Measurements from ENCODE around the gene MAP2K5.

The MAP2K5 gene

DNA sequence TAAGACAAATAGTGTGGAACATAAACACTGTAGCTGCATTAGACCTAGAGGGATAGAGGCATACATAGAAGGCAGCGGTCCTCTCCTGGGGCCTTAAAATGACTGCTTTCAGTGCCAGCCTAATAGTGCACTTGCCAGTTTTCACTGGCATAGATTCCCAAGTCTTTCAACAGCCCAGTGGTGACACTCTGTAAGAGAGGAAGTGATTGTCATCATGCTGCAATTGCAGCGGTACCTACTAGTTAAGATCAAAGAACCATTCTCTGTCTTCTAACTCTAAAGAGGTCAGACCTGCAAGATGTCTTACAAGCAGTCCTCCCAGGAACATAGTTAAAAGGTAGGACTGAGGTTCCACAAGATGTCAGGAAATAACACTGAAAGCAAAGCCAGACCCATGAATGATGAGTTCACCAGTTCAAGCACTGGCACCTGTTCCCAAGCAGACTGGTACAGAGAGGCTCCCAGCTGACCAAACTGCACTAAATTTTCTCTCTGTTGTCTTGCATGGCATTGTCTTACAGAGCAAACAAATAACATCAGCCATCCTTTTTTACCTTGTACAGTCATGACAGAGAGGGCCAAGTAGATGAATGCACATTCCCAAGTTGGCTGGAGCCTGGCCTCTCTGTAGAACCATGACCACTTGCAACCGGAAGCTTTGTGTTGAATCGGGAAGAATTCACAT lies 182.3 kb downstream of the MAP2K5 start:
- no peak overlapping the region for H4K5ac ChIP-seq (ENCODE audit: low read length)
- H3K4ac ChIP-seq (ENCODE audit: low read depth, low read length): no peak overlapping the region
- no peak overlapping the region for H3K27ac ChIP-seq (ENCODE audit: low read depth, low read length)
- WGBS (ENCODE audit: extremely low coverage, insufficient coverage, low lambda C conversion rate): no CpG with 5 or more reads among the region's 4 CpGs
- no peak overlapping the region for H3K56ac ChIP-seq (ENCODE audit: low read length)
- H2BK120ac ChIP-seq (ENCODE audit: low read depth, low read length): no peak overlapping the region
- H3K9ac ChIP-seq (ENCODE audit: low read length): no peak overlapping the region
- H3K79me1 ChIP-seq (ENCODE audit: low read length): no peaks in the 10 kb centered on the region
- no peak overlapping the region for H2BK15ac ChIP-seq (replicated peaks; ENCODE audit: low read depth)
- no peak overlapping the region for H3K18ac ChIP-seq (ENCODE audit: low read length)
- H3K79me2 ChIP-seq (ENCODE audit: control insufficient read depth, insufficient read depth, low read length): no peaks in the 10 kb centered on the region
- H3K4me1 ChIP-seq (ENCODE audit: control insufficient read depth, low read depth, low read length): no peaks in the 10 kb centered on the region
- H2AK5ac ChIP-seq (ENCODE audit: low read length): no peak overlapping the region
- no peak overlapping the region for H4K8ac ChIP-seq (ENCODE audit: low read depth, low read length)
- no peak for DNase-seq
- no peaks in the 10 kb centered on the region for H3K36me3 ChIP-seq (ENCODE audit: control insufficient read depth, insufficient read depth, low read length)
- H3K27me3 ChIP-seq (ENCODE audit: insufficient read depth, low read length, poor library complexity): no peaks in the 10 kb centered on the region
- no peak overlapping the region for H3K4me2 ChIP-seq (ENCODE audit: low read length)
- H3K23ac ChIP-seq (ENCODE audit: low read length): no peak overlapping the region
- H3K4me3 ChIP-seq (ENCODE audit: low read length): no peak overlapping the region
- H2BK5ac ChIP-seq (ENCODE audit: low read length): no peak overlapping the region

DNA sequence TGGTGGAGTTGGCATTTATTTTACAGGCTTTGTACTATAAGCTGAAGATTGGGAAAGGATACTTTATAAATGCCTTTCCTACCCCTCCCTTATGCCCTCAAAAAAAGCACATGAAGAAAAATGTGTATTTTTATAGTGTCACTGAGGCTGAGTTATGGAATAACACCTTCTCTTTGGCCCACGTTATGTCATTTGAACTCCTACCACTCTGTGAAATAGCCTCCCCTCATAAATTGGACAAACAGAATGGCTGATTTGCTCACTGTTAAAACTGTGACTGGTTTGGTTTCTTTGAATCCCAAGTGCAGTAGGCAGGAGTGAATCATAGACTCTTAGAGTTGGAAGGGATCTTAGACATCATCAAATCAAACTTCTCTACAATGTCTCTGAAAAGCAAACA lies 187.6 kb downstream of the MAP2K5 start:
- Histone ChIP-seq H3K79me2 (ENCODE audit: control insufficient read depth, insufficient read depth, low read length) (no peaks in the 10 kb centered on the region), H4K8ac (ENCODE audit: low read depth, low read length) (no peak overlapping the region), H2AK5ac (ENCODE audit: low read length) (no peak overlapping the region), H3K18ac (ENCODE audit: low read length) (no peak overlapping the region), H3K36me3 (ENCODE audit: control insufficient read depth, insufficient read depth, low read length) (no peaks in the 10 kb centered on the region), H3K9ac (ENCODE audit: low read length) (no peak overlapping the region), H3K4me1 (ENCODE audit: control insufficient read depth, low read depth, low read length) (no peaks in the 10 kb centered on the region), H3K79me1 (ENCODE audit: low read length) (no peaks in the 10 kb centered on the region), H3K23ac (ENCODE audit: low read length) (no peak overlapping the region), H2BK5ac (ENCODE audit: low read length) (no peak overlapping the region), H3K4ac (ENCODE audit: low read depth, low read length) (no peak overlapping the region), H3K27ac (ENCODE audit: low read depth, low read length) (no peak overlapping the region), H3K4me2 (ENCODE audit: low read length) (no peak overlapping the region), H3K4me3 (ENCODE audit: low read length) (no peak overlapping the region), H3K27me3 (ENCODE audit: insufficient read depth, low read length, poor library complexity) (no peaks in the 10 kb centered on the region), H3K56ac (ENCODE audit: low read length) (no peak overlapping the region), H2BK15ac (replicated peaks; ENCODE audit: low read depth) (no peak overlapping the region), H4K5ac (ENCODE audit: low read length) (no peak overlapping the region), H2BK120ac (ENCODE audit: low read depth, low read length) (no peak overlapping the region)
- DNase-seq: no peak
- WGBS (ENCODE audit: extremely low coverage, insufficient coverage, low lambda C conversion rate): no CpG with 5 or more reads among the region's 1 CpG

DNA sequence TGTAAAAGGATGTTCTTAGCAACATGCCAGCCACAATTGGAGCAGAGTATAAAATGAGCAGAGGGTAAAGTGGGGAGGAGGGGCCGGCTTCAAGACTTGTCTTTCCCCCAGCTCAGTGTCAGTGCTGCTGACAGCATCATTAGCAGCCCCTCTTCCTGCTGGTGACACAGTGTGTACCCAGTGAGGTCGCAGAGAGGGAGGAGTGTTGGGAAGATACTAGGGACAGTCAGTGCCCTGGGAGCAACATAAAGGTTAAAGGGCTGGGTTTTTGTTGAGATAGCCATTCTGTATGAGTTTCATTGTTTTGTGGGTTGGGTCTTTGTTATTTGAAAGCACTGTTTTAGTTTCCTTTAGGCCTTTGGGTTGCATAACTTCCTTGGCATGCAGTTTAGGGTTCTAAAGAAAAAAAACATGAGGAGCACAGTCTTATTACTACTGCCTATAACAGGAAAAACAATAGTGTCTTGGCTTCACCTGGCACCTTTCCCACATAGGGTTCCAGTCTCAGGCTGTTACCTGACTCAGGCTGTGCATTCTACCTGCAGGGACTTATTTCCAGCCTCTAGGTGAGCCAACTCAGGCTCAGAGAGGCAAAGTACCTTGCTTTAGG lies 188.7 kb downstream of the MAP2K5 start:
- no peak overlapping the region for H3K23ac ChIP-seq (ENCODE audit: low read length)
- no peak overlapping the region for H4K5ac ChIP-seq (ENCODE audit: low read length)
- DNase-seq: no peak
- H3K18ac ChIP-seq (ENCODE audit: low read length): no peak overlapping the region
- H2BK5ac ChIP-seq (ENCODE audit: low read length): no peak overlapping the region
- H3K4ac ChIP-seq (ENCODE audit: low read depth, low read length): no peak overlapping the region
- no peak overlapping the region for H3K4me2 ChIP-seq (ENCODE audit: low read length)
- H3K9ac ChIP-seq (ENCODE audit: low read length): no peak overlapping the region
- H4K8ac ChIP-seq (ENCODE audit: low read depth, low read length): no peak overlapping the region
- no peak overlapping the region for H2BK15ac ChIP-seq (replicated peaks; ENCODE audit: low read depth)
- H3K27me3 ChIP-seq (ENCODE audit: insufficient read depth, low read length, poor library complexity): no peaks in the 10 kb centered on the region
- H3K79me1 ChIP-seq (ENCODE audit: low read length): no peaks in the 10 kb centered on the region
- no peak overlapping the region for H2BK120ac ChIP-seq (ENCODE audit: low read depth, low read length)
- H3K4me3 ChIP-seq (ENCODE audit: low read length): no peak overlapping the region
- H3K79me2 ChIP-seq (ENCODE audit: control insufficient read depth, insufficient read depth, low read length): no peaks in the 10 kb centered on the region
- H3K27ac ChIP-seq (ENCODE audit: low read depth, low read length): no peak overlapping the region
- no peaks in the 10 kb centered on the region for H3K4me1 ChIP-seq (ENCODE audit: control insufficient read depth, low read depth, low read length)
- H3K56ac ChIP-seq (ENCODE audit: low read length): no peak overlapping the region
- H2AK5ac ChIP-seq (ENCODE audit: low read length): no peak overlapping the region
- H3K36me3 ChIP-seq (ENCODE audit: control insufficient read depth, insufficient read depth, low read length): no peaks in the 10 kb centered on the region
- WGBS (ENCODE audit: extremely low coverage, insufficient coverage, low lambda C conversion rate): no CpG with 5 or more reads among the region's 2 CpGs

DNA sequence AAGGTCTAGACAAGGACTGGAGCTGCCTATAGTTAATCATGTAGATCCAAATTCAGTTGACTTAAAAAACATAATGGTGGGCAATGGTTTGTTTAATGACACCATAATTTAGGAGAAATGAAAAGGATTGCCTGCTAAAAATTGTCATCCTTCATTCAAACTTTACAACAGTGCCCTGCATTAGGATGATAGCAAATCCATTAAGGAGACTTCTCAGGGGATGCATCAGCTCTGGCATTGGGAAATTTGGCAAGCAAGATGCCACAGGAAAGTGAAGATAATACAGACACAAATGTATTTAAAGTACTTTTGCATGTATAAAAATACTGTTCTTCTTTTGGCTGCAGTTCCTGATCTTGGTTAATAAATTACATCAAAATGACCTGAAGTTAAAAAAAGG lies 189.7 kb downstream of the MAP2K5 start:
- H3K4ac ChIP-seq (ENCODE audit: low read depth, low read length): no peak overlapping the region
- no peak overlapping the region for H3K56ac ChIP-seq (ENCODE audit: low read length)
- no peak overlapping the region for H3K23ac ChIP-seq (ENCODE audit: low read length)
- H3K36me3 ChIP-seq (ENCODE audit: control insufficient read depth, insufficient read depth, low read length): no peaks in the 10 kb centered on the region
- no peak overlapping the region for H3K4me3 ChIP-seq (ENCODE audit: low read length)
- H4K5ac ChIP-seq (ENCODE audit: low read length): no peak overlapping the region
- DNase-seq: no peak
- no peak overlapping the region for H2AK5ac ChIP-seq (ENCODE audit: low read length)
- H3K27ac ChIP-seq (ENCODE audit: low read depth, low read length): no peak overlapping the region
- H4K8ac ChIP-seq (ENCODE audit: low read depth, low read length): no peak overlapping the region
- H3K9ac ChIP-seq (ENCODE audit: low read length): no peak overlapping the region
- no peak overlapping the region for H3K18ac ChIP-seq (ENCODE audit: low read length)
- no peak overlapping the region for H2BK5ac ChIP-seq (ENCODE audit: low read length)
- H3K27me3 ChIP-seq (ENCODE audit: insufficient read depth, low read length, poor library complexity): no peaks in the 10 kb centered on the region
- H3K4me1 ChIP-seq (ENCODE audit: control insufficient read depth, low read depth, low read length): no peaks in the 10 kb centered on the region
- no peaks in the 10 kb centered on the region for H3K79me2 ChIP-seq (ENCODE audit: control insufficient read depth, insufficient read depth, low read length)
- H3K79me1 ChIP-seq (ENCODE audit: low read length): no peaks in the 10 kb centered on the region
- no peak overlapping the region for H2BK15ac ChIP-seq (replicated peaks; ENCODE audit: low read depth)
- H2BK120ac ChIP-seq (ENCODE audit: low read depth, low read length): no peak overlapping the region
- H3K4me2 ChIP-seq (ENCODE audit: low read length): no peak overlapping the region

DNA sequence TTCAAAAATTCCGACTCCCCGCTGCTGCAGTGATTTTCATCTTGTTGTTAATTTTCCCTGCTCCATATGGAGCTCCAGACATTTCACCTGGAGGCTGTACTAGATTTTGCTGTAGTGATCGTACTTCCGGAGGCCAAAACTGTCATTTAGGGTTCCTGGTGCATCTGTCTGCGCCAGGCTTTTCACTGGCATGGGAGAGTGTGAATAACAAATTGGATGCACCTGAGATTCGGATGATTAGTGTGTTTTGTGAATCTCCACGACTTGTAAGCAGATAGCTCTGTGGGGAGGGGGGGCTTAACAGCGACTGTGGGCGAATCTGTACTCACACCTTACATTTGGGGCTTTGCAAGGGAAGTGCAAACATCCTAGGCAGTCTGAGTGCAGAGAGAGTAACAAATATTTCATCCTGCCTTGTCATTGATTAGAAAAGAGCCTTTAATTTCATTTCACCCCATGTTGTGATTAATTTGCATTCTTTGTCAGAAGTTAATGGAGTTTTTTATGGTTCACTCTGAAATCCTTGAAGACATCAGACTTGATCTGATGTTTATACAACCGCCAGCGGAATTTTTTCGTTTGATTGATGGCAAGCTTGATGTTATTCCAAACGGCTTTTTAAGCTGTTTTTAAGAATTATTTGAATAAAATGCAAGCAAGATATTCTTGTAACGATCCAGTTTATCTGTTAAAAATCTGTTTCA lies 190.3 kb downstream of the MAP2K5 start:
- 100% methylated on average over 2 of the region's 14 CpGs for WGBS (ENCODE audit: extremely low coverage, insufficient coverage, low lambda C conversion rate)
- H3K4me1 ChIP-seq (ENCODE audit: control insufficient read depth, low read depth, low read length): no peaks in the 10 kb centered on the region
- H2AK5ac ChIP-seq (ENCODE audit: low read length): no peak overlapping the region
- no peak overlapping the region for H2BK120ac ChIP-seq (ENCODE audit: low read depth, low read length)
- H3K4ac ChIP-seq (ENCODE audit: low read depth, low read length): no peak overlapping the region
- no peaks in the 10 kb centered on the region for H3K79me2 ChIP-seq (ENCODE audit: control insufficient read depth, insufficient read depth, low read length)
- H3K56ac ChIP-seq (ENCODE audit: low read length): no peak overlapping the region
- no peak overlapping the region for H3K27ac ChIP-seq (ENCODE audit: low read depth, low read length)
- H2BK15ac ChIP-seq (replicated peaks; ENCODE audit: low read depth): no peak overlapping the region
- no peak overlapping the region for H3K4me2 ChIP-seq (ENCODE audit: low read length)
- no peak for DNase-seq
- H4K8ac ChIP-seq (ENCODE audit: low read depth, low read length): no peak overlapping the region
- no peaks in the 10 kb centered on the region for H3K36me3 ChIP-seq (ENCODE audit: control insufficient read depth, insufficient read depth, low read length)
- H2BK5ac ChIP-seq (ENCODE audit: low read length): no peak overlapping the region
- H3K27me3 ChIP-seq (ENCODE audit: insufficient read depth, low read length, poor library complexity): no peaks in the 10 kb centered on the region
- no peak overlapping the region for H3K4me3 ChIP-seq (ENCODE audit: low read length)
- no peak overlapping the region for H4K5ac ChIP-seq (ENCODE audit: low read length)
- H3K18ac ChIP-seq (ENCODE audit: low read length): no peak overlapping the region
- H3K23ac ChIP-seq (ENCODE audit: low read length): no peak overlapping the region
- H3K79me1 ChIP-seq (ENCODE audit: low read length): no peaks in the 10 kb centered on the region
- H3K9ac ChIP-seq (ENCODE audit: low read length): no peak overlapping the region
